HG02884 (cell line): ENCODE data around the gene SMARCE1.

Source experiments
- ATAC-seq: cut with Tn5 transposase; IDR thresholded peaks from one replicate; pipeline ENCODE4 v1.9.1; 2021; ENCODE audit warnings: mild to moderate bottlenecking, moderate library complexity; ENCODE audit not compliant: unreplicated experiment

The SMARCE1 gene

GRCh38 chr17:40647624-40648383 lies at the start of gene SMARCE1:
Gene SMARCE1, minus strand, starts transcription at chr17:40647818. Its CDS starts 2,016 bp downstream, at chr17:40645802.
- ATAC-seq = peak; percentile 64

- no peak for ATAC-seq
Observed at GRCh38 chr17:40697297-40697696, 49.7 kb upstream of the SMARCE1 start.

GRCh38 chr17:40696651-40697072 lies 49.0 kb upstream of the SMARCE1 start:
- no peak for ATAC-seq

- no peak for ATAC-seq
Observed at GRCh38 chr17:40695874-40696472, 48.4 kb upstream of the SMARCE1 start.

GRCh38 chr17:40694584-40694983 lies 47.0 kb upstream of the SMARCE1 start:
- no peak for ATAC-seq

- no peak for ATAC-seq
Observed at GRCh38 chr17:40687106-40687505, 39.5 kb upstream of the SMARCE1 start.

GRCh38 chr17:40686192-40686591 lies 38.6 kb upstream of the SMARCE1 start:
- ATAC-seq = no peak

- no peak for ATAC-seq
Observed at GRCh38 chr17:40680998-40681397, 33.4 kb upstream of the SMARCE1 start.

GRCh38 chr17:40679523-40679907 lies 31.9 kb upstream of the SMARCE1 start:
- ATAC-seq = no peak

- no peak for ATAC-seq
Observed at GRCh38 chr17:40678902-40679522, 31.4 kb upstream of the SMARCE1 start.

GRCh38 chr17:40675905-40676304 lies 28.3 kb upstream of the SMARCE1 start:
- no peak for ATAC-seq

GRCh38 chr17:40672654-40673053 lies 25.0 kb upstream of the SMARCE1 start:
- no peak for ATAC-seq

- no peak for ATAC-seq
Observed at GRCh38 chr17:40671282-40671681, 23.7 kb upstream of the SMARCE1 start.

- no peak for ATAC-seq
Observed at GRCh38 chr17:40666331-40666730, 18.7 kb upstream of the SMARCE1 start.

- no peak for ATAC-seq
Observed at GRCh38 chr17:40664582-40665333, 17.1 kb upstream of the SMARCE1 start, which contains the start of gene KRT222. Gene KRT222, minus strand, starts transcription at chr17:40665177. Its CDS starts 78 bp downstream, at chr17:40665099.

GRCh38 chr17:40663252-40663651 lies 15.6 kb upstream of the SMARCE1 start:
- no peak for ATAC-seq

- no peak for ATAC-seq
Observed at GRCh38 chr17:40659911-40660310, 12.3 kb upstream of the SMARCE1 start.

GRCh38 chr17:40658396-40658795 lies 10.8 kb upstream of the SMARCE1 start:
- ATAC-seq = no peak

- ATAC-seq = no peak
Observed at GRCh38 chr17:40651939-40652338, 4.3 kb upstream of the SMARCE1 start.

GRCh38 chr17:40648384-40648968 lies 858 bp upstream of the SMARCE1 start:
- ATAC-seq = no peak
